ENCODE data around the gene CREM.

The CREM gene

DNA sequence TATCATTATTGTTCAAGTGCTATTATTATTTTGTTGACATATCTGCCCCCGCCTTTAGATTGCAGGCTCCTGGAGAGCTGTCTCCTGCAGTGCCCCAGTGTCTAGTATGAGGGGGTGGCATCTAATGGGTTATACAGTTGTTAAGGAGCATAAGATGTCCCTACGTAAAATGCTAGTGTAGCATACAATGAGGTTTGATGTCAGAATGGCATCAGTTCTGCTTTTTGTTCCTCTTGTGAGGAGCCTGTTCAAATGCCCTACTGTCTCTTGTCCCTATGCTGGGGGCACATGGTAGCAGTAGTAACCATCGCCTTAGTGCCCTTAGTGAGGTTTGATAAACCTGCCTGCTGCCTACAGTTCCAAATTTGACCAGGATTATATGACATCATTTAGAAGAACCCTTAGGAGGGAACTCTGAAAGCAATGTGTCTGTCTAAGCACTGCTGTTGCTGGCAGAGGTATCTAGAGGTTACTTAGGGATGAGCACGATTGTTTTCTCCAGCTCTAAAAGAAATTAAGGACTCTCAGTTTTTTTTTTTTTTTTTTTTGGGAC, 9.7 kb downstream of the CREM start:
- H3K27me3 ChIP-seq (replicated peaks; ENCODE audit: control insufficient read depth, insufficient read depth, low read length) = no peaks in the 10 kb centered on the region
- no peak overlapping the region for H3K4me3 ChIP-seq (ENCODE audit: low read length)
- H3K4me1 ChIP-seq (ENCODE audit: control insufficient read depth, insufficient read depth, low read length) = no peaks in the 10 kb centered on the region
- no peaks in the 10 kb centered on the region for H3K36me3 ChIP-seq (ENCODE audit: control insufficient read depth, insufficient read depth, low read length, severe bottlenecking)
- H3K9ac ChIP-seq (ENCODE audit: low read length) = no peak overlapping the region
- no peak for DNase-seq (ENCODE audit: low read depth)
- H3K9me3 ChIP-seq (ENCODE audit: control insufficient read depth, low read length) = no peaks in the 10 kb centered on the region

DNA sequence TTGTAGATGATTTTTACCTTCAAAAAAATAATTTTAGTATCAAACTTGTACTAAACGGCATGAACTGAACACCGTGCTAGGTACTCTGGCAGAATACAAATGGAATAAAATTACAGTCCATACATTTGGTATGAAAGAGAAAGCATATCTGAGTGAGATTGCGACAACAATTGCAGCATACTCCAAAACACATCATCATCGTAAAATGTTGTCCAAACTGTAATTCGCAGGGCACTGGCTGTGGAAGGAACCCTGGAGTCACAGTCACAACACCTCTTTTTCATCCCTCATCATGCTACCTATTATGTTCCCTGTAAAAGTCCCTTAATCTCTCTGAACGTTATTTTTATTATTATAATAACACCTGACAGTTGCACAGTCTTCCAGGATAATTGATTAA, 13.5 kb downstream of the CREM start:
- Histone ChIP-seq H3K4me3 (ENCODE audit: low read length) (no peak overlapping the region), H3K27me3 (replicated peaks; ENCODE audit: control insufficient read depth, insufficient read depth, low read length) (no peaks in the 10 kb centered on the region), H3K36me3 (ENCODE audit: control insufficient read depth, insufficient read depth, low read length, severe bottlenecking) (no peaks in the 10 kb centered on the region), H3K9ac (ENCODE audit: low read length) (no peak overlapping the region), H3K4me1 (ENCODE audit: control insufficient read depth, insufficient read depth, low read length) (no peaks in the 10 kb centered on the region), H3K9me3 (ENCODE audit: control insufficient read depth, low read length) (no peaks in the 10 kb centered on the region)
- DNase-seq (ENCODE audit: low read depth) = no peak

DNA sequence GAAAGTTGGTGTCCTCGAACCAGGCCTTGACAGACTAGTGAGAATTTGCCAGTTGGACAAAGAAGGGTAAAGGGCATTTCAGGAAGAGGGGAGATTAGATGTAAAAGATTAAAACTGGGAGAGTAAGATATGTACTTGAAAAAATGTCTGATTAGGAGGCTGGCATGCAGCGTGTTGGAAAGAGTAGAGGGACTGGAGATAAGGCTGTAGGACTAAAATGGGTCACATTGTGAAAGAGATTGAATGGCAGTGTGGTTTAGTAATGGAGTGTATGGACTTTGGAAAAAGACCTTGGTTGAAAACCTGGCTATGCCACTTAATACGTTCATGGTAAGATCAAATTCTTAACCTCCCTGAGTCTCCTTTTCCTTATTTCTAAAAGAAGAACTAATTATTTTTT, 14.1 kb downstream of the CREM start:
- DNase-seq (ENCODE audit: low read depth) = no peak
- H3K4me1 ChIP-seq (ENCODE audit: control insufficient read depth, insufficient read depth, low read length) = no peaks in the 10 kb centered on the region
- no peaks in the 10 kb centered on the region for H3K27me3 ChIP-seq (replicated peaks; ENCODE audit: control insufficient read depth, insufficient read depth, low read length)
- no peak overlapping the region for H3K4me3 ChIP-seq (ENCODE audit: low read length)
- H3K9ac ChIP-seq (ENCODE audit: low read length) = no peak overlapping the region
- H3K36me3 ChIP-seq (ENCODE audit: control insufficient read depth, insufficient read depth, low read length, severe bottlenecking) = no peaks in the 10 kb centered on the region
- no peaks in the 10 kb centered on the region for H3K9me3 ChIP-seq (ENCODE audit: control insufficient read depth, low read length)

DNA sequence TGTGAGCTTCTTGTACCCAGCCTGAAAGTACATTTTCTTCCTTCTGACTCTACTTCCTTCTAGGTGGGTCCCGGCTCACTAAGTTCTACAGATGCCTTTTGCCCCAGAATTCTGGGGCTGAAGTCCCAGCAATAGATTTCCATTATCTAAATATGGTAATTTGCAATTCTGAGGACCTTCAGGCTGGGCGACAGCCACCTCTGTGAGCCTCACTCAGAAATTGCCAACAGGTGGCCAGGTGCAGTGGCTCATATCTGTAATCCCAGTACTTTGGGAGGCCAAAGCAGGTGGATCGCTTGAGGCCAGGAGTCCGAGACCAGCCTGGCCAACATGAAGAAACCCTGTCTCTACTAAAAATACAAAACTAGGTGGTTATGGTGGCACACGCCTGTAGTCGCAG, 23.7 kb downstream of the CREM start:
- no peak overlapping the region for H3K4me3 ChIP-seq (ENCODE audit: low read length)
- peaks cover 4% of the 10 kb centered on the region for H3K36me3 ChIP-seq (ENCODE audit: control insufficient read depth, insufficient read depth, low read length, severe bottlenecking)
- no peak for DNase-seq (ENCODE audit: low read depth)
- H3K9ac ChIP-seq (ENCODE audit: low read length) = no peak overlapping the region
- H3K27me3 ChIP-seq (replicated peaks; ENCODE audit: control insufficient read depth, insufficient read depth, low read length) = no peaks in the 10 kb centered on the region
- no peaks in the 10 kb centered on the region for H3K9me3 ChIP-seq (ENCODE audit: control insufficient read depth, low read length)
- H3K4me1 ChIP-seq (ENCODE audit: control insufficient read depth, insufficient read depth, low read length) = no peaks in the 10 kb centered on the region

DNA sequence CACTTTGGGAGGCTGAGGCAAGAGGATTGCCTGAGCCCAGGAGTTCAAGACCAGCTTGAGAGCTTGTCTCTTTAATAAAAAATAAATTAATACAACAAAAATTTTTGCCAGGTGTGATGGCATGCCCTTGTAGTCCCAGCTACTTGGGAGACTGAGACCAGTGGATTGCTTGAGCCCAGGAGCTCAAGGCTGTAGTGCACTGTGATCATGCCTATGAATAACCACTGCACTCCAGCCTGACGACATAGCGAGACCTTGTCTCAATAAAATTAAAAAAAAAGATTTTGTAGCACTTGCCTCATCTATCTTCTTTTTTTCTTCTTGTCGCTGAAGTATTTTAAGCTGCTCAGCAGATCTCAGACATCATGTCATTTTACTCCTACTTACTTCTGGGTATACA, 26.3 kb downstream of the CREM start:
- Histone ChIP-seq H3K4me1 (ENCODE audit: control insufficient read depth, insufficient read depth, low read length) (no peaks in the 10 kb centered on the region), H3K27me3 (replicated peaks; ENCODE audit: control insufficient read depth, insufficient read depth, low read length) (no peaks in the 10 kb centered on the region), H3K4me3 (ENCODE audit: low read length) (no peak overlapping the region), H3K9ac (ENCODE audit: low read length) (no peak overlapping the region), H3K36me3 (ENCODE audit: control insufficient read depth, insufficient read depth, low read length, severe bottlenecking) (peaks cover 4% of the 10 kb centered on the region), H3K9me3 (ENCODE audit: control insufficient read depth, low read length) (no peaks in the 10 kb centered on the region)
- no peak for DNase-seq (ENCODE audit: low read depth)

DNA sequence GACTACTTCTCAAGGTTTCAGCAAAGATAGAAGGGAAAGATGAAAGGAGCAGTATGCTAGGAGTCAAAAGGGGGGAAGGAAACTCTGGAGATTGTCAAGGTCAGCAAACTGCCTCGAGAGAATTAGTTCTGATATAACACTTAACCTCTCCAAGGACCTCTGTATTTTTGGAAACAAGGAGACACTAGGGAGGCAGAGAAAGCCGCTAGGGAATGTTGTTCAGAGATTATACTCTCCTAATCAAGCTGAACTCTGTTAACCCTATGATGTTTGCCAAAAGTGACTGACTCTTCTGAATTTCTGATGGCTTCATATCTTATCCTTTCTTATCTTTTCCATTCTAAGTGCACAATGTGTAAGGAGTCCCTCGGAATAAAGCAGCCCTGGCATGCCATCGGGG, 27.1 kb downstream of the CREM start:
- H3K4me1 ChIP-seq (ENCODE audit: control insufficient read depth, insufficient read depth, low read length) = no peaks in the 10 kb centered on the region
- H3K9me3 ChIP-seq (ENCODE audit: control insufficient read depth, low read length) = no peaks in the 10 kb centered on the region
- H3K4me3 ChIP-seq (ENCODE audit: low read length) = no peak overlapping the region

DNA sequence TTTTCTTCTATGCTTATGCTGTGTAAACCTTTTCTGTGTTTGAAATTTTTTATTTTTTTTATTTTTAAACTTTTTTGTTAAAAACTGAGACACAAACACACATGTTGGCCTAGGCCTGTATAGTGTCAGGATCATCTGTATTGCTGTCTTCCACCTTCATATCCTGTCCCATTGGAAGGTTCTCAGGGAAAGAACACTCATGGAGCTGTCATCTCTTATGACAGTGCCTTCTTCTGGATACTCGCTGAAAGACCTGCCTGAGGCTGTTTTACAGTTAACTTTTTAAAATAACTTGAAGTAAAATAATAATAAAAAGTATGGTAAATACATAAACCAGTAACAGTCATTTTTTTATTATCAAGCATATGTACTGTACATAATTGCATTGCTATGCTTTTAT, 34.1 kb downstream of the CREM start:
- Histone ChIP-seq H3K36me3 (ENCODE audit: control insufficient read depth, insufficient read depth, low read length, severe bottlenecking) (peaks cover 2% of the 10 kb centered on the region), H3K4me1 (ENCODE audit: control insufficient read depth, insufficient read depth, low read length) (no peaks in the 10 kb centered on the region), H3K9ac (ENCODE audit: low read length) (no peak overlapping the region), H3K27me3 (replicated peaks; ENCODE audit: control insufficient read depth, insufficient read depth, low read length) (no peaks in the 10 kb centered on the region), H3K4me3 (ENCODE audit: low read length) (no peak overlapping the region), H3K9me3 (ENCODE audit: control insufficient read depth, low read length) (peaks cover 6% of the 10 kb centered on the region)
- no peak for DNase-seq (ENCODE audit: low read depth)

More for the DNA sequence above, 27.1 kb downstream of the CREM start:
- Histone ChIP-seq H3K27me3 (replicated peaks; ENCODE audit: control insufficient read depth, insufficient read depth, low read length) (no peaks in the 10 kb centered on the region), H3K36me3 (ENCODE audit: control insufficient read depth, insufficient read depth, low read length, severe bottlenecking) (no peaks in the 10 kb centered on the region), H3K9ac (ENCODE audit: low read length) (no peak overlapping the region)
- DNase-seq (ENCODE audit: low read depth) = no peak

DNA sequence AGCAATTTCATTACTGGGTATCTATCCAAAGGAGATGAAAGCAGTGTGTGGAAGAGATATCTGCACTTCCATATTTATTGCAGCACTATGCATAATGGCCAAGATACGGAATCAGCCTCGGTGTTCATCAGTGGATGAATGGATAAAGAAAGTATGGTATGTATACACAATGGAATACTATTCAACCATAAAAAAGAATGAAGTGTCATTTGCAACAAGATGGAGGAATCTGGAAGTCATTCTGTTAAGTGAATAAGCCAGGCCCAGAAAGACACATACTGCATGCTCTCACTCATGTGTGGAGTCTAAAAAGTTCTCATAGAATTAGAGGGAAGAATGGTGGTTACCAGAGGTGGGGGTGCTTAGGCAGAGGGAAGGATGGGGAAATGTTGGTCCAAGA, 35.3 kb downstream of the CREM start:
- peaks cover 6% of the 10 kb centered on the region for H3K9me3 ChIP-seq (ENCODE audit: control insufficient read depth, low read length)
- no peaks in the 10 kb centered on the region for H3K27me3 ChIP-seq (replicated peaks; ENCODE audit: control insufficient read depth, insufficient read depth, low read length)
- DNase-seq (ENCODE audit: low read depth) = no peak
- H3K4me3 ChIP-seq (ENCODE audit: low read length) = no peak overlapping the region
- peaks cover 2% of the 10 kb centered on the region for H3K36me3 ChIP-seq (ENCODE audit: control insufficient read depth, insufficient read depth, low read length, severe bottlenecking)
- H3K9ac ChIP-seq (ENCODE audit: low read length) = no peak overlapping the region
- no peaks in the 10 kb centered on the region for H3K4me1 ChIP-seq (ENCODE audit: control insufficient read depth, insufficient read depth, low read length)

DNA sequence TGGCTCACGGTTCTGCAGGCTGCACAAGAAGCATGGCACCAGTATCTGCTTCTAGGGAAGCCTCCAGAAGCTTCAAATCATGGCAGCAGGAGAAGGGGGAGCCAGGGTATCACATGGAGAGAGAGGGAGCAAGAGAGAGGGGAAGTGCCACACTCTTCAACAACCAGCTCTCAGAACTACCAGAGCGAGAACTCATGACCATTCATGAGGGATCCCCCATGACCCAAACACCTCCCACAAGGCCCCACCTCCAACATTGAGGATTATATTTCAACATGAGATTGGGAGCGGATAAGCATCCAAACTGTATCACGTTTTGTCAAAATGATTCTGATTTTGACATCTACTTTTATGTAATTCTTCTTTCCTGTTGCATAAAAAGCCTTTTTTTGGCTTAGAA, 38.5 kb downstream of the CREM start:
- Histone ChIP-seq H3K36me3 (ENCODE audit: control insufficient read depth, insufficient read depth, low read length, severe bottlenecking) (no peaks in the 10 kb centered on the region), H3K4me1 (ENCODE audit: control insufficient read depth, insufficient read depth, low read length) (no peaks in the 10 kb centered on the region), H3K9ac (ENCODE audit: low read length) (no peak overlapping the region), H3K4me3 (ENCODE audit: low read length) (no peak overlapping the region), H3K9me3 (ENCODE audit: control insufficient read depth, low read length) (no peaks in the 10 kb centered on the region), H3K27me3 (replicated peaks; ENCODE audit: control insufficient read depth, insufficient read depth, low read length) (no peaks in the 10 kb centered on the region)
- no peak for DNase-seq (ENCODE audit: low read depth)

DNA sequence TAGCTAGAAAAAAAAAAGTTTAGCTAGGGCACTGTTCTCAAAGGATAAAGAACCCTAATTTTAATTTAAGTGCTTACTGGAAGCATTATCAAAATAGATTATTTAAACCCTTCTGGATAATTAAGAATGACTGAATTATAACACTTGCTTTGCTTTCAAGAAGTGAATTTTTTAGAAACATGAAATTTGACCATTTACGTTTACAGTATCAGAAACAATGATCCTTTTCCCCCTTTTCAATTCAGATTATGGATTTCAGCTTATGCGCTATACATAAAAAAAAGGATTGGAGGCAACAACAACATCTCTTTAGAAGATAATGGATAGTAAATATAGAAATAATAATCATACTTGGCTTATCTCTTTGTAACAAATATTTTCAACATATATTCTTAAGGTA, 39.2 kb downstream of the CREM start:
- no peak for DNase-seq (ENCODE audit: low read depth)
- no peaks in the 10 kb centered on the region for H3K9me3 ChIP-seq (ENCODE audit: control insufficient read depth, low read length)
- no peak overlapping the region for H3K9ac ChIP-seq (ENCODE audit: low read length)
- no peak overlapping the region for H3K4me3 ChIP-seq (ENCODE audit: low read length)
- no peaks in the 10 kb centered on the region for H3K4me1 ChIP-seq (ENCODE audit: control insufficient read depth, insufficient read depth, low read length)
- no peaks in the 10 kb centered on the region for H3K27me3 ChIP-seq (replicated peaks; ENCODE audit: control insufficient read depth, insufficient read depth, low read length)
- H3K36me3 ChIP-seq (ENCODE audit: control insufficient read depth, insufficient read depth, low read length, severe bottlenecking) = no peaks in the 10 kb centered on the region

DNA sequence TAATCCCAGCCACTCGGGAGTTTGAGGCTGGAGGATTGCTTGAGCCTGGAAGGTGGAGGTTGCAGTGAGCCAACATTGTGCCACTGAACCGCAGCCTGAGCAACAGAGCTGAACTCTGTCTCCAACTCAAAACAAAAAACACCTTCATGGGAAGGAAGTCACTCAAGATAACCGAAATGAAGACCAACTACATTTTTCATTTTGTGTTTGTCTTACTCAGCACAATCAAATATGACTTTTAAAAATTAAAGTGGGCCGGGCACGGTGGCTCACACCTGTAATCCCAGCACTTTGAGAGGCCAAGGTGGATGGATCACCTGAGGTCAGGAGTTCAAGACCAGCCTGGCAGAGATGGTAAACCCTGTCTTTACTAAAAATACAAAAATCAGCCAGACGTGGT, 40.0 kb downstream of the CREM start:
- Histone ChIP-seq H3K4me1 (ENCODE audit: control insufficient read depth, insufficient read depth, low read length) (no peaks in the 10 kb centered on the region), H3K9ac (ENCODE audit: low read length) (no peak overlapping the region), H3K4me3 (ENCODE audit: low read length) (no peak overlapping the region), H3K36me3 (ENCODE audit: control insufficient read depth, insufficient read depth, low read length, severe bottlenecking) (no peaks in the 10 kb centered on the region), H3K9me3 (ENCODE audit: control insufficient read depth, low read length) (no peaks in the 10 kb centered on the region), H3K27me3 (replicated peaks; ENCODE audit: control insufficient read depth, insufficient read depth, low read length) (no peaks in the 10 kb centered on the region)
- DNase-seq (ENCODE audit: low read depth) = no peak

DNA sequence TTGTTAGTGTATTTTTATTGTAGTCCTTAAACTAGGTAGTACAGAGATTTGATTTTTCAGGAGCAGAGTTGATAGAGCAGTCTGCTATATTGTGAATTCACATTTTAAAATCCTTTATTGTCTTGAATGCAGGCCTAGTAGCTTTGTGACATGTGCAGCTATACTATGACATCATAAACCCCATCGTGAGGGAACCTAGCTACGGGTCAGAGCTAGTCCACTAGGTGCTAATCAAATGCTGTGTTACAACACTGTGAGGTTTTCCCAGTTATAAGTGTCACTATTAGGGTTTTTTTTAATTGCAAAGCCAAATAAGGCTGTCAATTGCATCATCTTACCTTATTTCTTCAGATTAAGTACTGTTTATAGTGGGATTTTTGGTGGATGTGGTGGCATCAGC, 40.7 kb downstream of the CREM start:
- DNase-seq (ENCODE audit: low read depth) = no peak
- Histone ChIP-seq H3K9me3 (ENCODE audit: control insufficient read depth, low read length) (no peaks in the 10 kb centered on the region), H3K36me3 (ENCODE audit: control insufficient read depth, insufficient read depth, low read length, severe bottlenecking) (no peaks in the 10 kb centered on the region), H3K27me3 (replicated peaks; ENCODE audit: control insufficient read depth, insufficient read depth, low read length) (no peaks in the 10 kb centered on the region), H3K9ac (ENCODE audit: low read length) (no peak overlapping the region), H3K4me1 (ENCODE audit: control insufficient read depth, insufficient read depth, low read length) (peaks cover 3% of the 10 kb centered on the region), H3K4me3 (ENCODE audit: low read length) (no peak overlapping the region)

All from adipocyte (in vitro differentiated cells).